Measurements from ENCODE around the gene CCDC18.

CCDC18 gene

GRCh38 chr1:93301131-93301530, 120.6 kb downstream of the CCDC18 start:
- ATAC-seq, result no peak
- TF ChIP-seq GLIS3 (CRISPR knock-in tag; IDR thresholded peaks at IDR 0.05), result no peak
- TF ChIP-seq SNAI2 (CRISPR knock-in tag; IDR thresholded peaks at IDR 0.05), result no peak

- no peak for ATAC-seq
- TF ChIP-seq ARNTL (CRISPR knock-in tag; IDR thresholded peaks at IDR 0.05; ENCODE audit: borderline replicate concordance, low read depth) (no peak), TCF4 (CRISPR knock-in tag; IDR thresholded peaks at IDR 0.05; ENCODE audit: borderline replicate concordance) (no peak), CSDC2 (CRISPR knock-in tag; IDR thresholded peaks at IDR 0.05) (no peak), BACH2 (CRISPR knock-in tag; IDR thresholded peaks at IDR 0.05; ENCODE audit: borderline replicate concordance) (no peak)
Measured at GRCh38 chr1:93302078-93302477, 121.6 kb downstream of the CCDC18 start.

- no peak for TF ChIP-seq ZFP3 (CRISPR knock-in tag; IDR thresholded peaks at IDR 0.05)
- no peak for TF ChIP-seq GLIS3 (CRISPR knock-in tag; IDR thresholded peaks at IDR 0.05)
- no peak for TF ChIP-seq BACH2 (CRISPR knock-in tag; IDR thresholded peaks at IDR 0.05; ENCODE audit: borderline replicate concordance)
- no peak for TF ChIP-seq OSR1 (CRISPR knock-in tag; IDR thresholded peaks at IDR 0.05)
- TF ChIP-seq PPARA (CRISPR knock-in tag; IDR thresholded peaks at IDR 0.05; ENCODE audit: borderline replicate concordance), result no peak
- TF ChIP-seq, protein P1, sequence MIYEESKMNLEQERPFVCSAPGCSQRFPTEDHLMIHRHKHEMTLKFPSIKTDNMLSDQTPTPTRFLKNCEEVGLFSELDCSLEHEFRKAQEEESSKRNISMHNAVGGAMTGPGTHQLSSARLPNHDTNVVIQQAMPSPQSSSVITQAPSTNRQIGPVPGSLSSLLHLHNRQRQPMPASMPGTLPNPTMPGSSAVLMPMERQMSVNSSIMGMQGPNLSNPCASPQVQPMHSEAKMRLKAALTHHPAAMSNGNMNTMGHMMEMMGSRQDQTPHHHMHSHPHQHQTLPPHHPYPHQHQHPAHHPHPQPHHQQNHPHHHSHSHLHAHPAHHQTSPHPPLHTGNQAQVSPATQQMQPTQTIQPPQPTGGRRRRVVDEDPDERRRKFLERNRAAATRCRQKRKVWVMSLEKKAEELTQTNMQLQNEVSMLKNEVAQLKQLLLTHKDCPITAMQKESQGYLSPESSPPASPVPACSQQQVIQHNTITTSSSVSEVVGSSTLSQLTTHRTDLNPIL (CRISPR knock-in tag; IDR thresholded peaks at IDR 0.05; ENCODE audit: low read depth), result no peak
- no peak for TF ChIP-seq ZNF70 (CRISPR knock-in tag; IDR thresholded peaks at IDR 0.05)
- no peak for TF ChIP-seq ZNF565 (CRISPR knock-in tag; conservative IDR thresholded peaks at IDR 0.05; ENCODE audit: low read depth)
- no peak for TF ChIP-seq ESRRG (CRISPR knock-in tag; IDR thresholded peaks at IDR 0.05)
- TF ChIP-seq, protein P2, sequence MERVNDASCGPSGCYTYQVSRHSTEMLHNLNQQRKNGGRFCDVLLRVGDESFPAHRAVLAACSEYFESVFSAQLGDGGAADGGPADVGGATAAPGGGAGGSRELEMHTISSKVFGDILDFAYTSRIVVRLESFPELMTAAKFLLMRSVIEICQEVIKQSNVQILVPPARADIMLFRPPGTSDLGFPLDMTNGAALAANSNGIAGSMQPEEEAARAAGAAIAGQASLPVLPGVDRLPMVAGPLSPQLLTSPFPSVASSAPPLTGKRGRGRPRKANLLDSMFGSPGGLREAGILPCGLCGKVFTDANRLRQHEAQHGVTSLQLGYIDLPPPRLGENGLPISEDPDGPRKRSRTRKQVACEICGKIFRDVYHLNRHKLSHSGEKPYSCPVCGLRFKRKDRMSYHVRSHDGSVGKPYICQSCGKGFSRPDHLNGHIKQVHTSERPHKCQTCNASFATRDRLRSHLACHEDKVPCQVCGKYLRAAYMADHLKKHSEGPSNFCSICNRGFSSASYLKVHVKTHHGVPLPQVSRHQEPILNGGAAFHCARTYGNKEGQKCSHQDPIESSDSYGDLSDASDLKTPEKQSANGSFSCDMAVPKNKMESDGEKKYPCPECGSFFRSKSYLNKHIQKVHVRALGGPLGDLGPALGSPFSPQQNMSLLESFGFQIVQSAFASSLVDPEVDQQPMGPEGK (CRISPR knock-in tag; IDR thresholded peaks at IDR 0.05; ENCODE audit: borderline replicate concordance), result no peak
- TF ChIP-seq TOX (CRISPR knock-in tag; IDR thresholded peaks at IDR 0.05; ENCODE audit: borderline replicate concordance), result no peak
- TF ChIP-seq, protein P3, sequence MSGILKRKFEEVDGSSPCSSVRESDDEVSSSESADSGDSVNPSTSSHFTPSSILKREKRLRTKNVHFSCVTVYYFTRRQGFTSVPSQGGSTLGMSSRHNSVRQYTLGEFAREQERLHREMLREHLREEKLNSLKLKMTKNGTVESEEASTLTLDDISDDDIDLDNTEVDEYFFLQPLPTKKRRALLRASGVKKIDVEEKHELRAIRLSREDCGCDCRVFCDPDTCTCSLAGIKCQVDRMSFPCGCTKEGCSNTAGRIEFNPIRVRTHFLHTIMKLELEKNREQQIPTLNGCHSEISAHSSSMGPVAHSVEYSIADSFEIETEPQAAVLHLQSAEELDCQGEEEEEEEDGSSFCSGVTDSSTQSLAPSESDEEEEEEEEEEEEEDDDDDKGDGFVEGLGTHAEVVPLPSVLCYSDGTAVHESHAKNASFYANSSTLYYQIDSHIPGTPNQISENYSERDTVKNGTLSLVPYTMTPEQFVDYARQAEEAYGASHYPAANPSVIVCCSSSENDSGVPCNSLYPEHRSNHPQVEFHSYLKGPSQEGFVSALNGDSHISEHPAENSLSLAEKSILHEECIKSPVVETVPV (CRISPR knock-in tag; IDR thresholded peaks at IDR 0.05), result no peak
- no peak for TF ChIP-seq SNAI2 (CRISPR knock-in tag; IDR thresholded peaks at IDR 0.05)
- TF ChIP-seq ISL1 (CRISPR knock-in tag; IDR thresholded peaks at IDR 0.05), result no peak
- no peak for TF ChIP-seq ARNTL (CRISPR knock-in tag; IDR thresholded peaks at IDR 0.05; ENCODE audit: borderline replicate concordance, low read depth)
- TF ChIP-seq, protein P4, sequence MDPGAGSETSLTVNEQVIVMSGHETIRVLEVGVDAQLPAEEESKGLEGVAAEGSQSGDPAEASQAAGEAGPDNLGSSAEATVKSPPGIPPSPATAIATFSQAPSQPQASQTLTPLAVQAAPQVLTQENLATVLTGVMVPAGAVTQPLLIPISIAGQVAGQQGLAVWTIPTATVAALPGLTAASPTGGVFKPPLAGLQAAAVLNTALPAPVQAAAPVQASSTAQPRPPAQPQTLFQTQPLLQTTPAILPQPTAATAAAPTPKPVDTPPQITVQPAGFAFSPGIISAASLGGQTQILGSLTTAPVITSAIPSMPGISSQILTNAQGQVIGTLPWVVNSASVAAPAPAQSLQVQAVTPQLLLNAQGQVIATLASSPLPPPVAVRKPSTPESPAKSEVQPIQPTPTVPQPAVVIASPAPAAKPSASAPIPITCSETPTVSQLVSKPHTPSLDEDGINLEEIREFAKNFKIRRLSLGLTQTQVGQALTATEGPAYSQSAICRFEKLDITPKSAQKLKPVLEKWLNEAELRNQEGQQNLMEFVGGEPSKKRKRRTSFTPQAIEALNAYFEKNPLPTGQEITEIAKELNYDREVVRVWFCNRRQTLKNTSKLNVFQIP (CRISPR knock-in tag; IDR thresholded peaks at IDR 0.05; ENCODE audit: borderline replicate concordance, low read depth), result no peak
- no peak for TF ChIP-seq CSDC2 (CRISPR knock-in tag; IDR thresholded peaks at IDR 0.05)
- TF ChIP-seq RARB (CRISPR knock-in tag; IDR thresholded peaks at IDR 0.05), result no peak
- TF ChIP-seq ZFP30 (CRISPR knock-in tag; IDR thresholded peaks at IDR 0.05), result no peak
- TF ChIP-seq ZNF8 (CRISPR knock-in tag; IDR thresholded peaks at IDR 0.05), result no peak
- peak; percentile 82 for ATAC-seq
Measured at GRCh38 chr1:93304716-93305138, 124.2 kb downstream of the CCDC18 start.

- TF ChIP-seq OSR1 (CRISPR knock-in tag; IDR thresholded peaks at IDR 0.05) (no peak), TSHZ2 (CRISPR knock-in tag; IDR thresholded peaks at IDR 0.05) (no peak), GLIS3 (CRISPR knock-in tag; IDR thresholded peaks at IDR 0.05) (no peak)
- no peak for ATAC-seq
Measured at GRCh38 chr1:93306920-93307319, 126.4 kb downstream of the CCDC18 start.
